T47D (cell line): ENCODE data around the gene POGLUT2.
A peak's percentile ranks its signal among the peaks of the same experiment; 100 is the strongest.

Source experiments
- DNase-seq, 2 experiments: peaks; one replicate each; pipeline versions ENCODE4 v3.0.0 to v3.0.0-alpha.2; 2011 to 2012; ENCODE audit warnings: low read depth in 1 of 2, low spot score in 1 of 2
- JUND ChIP-seq: IDR thresholded peaks from 2 replicates; pipeline ENCODE4 v1.6.1; 2012; ENCODE audit warnings: low read depth
- in situ Hi-C: cut with HindIII; loops from 2 replicates; pipeline ENCODE4 v1.10.0; 2016; ENCODE audit warnings: low sequenced_read_pairs, low pct_unique_long_range_greater_than_20kb

POGLUT2 gene

DNA sequence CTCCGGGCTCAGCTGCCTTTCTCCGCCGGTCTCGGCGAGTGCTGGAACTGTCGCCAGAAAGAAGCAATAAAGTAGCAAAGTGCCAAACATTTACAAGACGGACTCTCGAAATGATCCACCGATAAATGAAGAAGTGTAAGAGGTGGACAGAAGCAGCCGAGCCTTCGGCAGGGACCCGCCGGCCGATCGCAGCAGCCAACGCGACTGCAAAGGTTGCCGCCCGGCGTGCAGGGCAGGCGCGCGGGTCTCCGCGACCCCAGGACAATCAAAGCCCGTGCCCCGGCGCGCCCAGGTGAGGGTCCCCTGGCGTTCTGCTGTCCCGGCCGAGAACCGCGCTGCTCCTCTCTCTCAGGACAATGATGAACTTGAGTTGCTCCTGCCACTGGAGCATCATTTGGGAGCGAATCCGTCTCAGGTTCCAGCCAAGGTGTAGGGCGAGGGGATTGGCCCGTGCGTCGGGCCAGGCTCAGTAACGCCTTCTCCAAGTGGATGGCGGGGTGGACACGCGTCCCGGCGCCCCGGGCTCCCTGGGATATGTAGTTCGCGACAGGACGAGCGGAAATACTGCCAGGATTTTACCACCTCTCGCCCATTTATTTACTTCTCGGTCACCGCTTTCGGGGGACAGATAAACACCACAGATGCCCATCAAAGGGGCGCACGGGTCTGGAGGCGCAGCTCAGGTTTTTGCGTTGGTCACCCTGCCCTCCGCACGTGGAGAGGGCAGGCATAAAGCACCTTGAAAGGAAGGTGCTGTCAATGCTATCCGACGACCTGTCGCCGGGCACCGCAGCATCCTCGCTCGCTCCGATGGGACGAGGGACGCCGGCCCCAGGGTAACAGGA is at the start of gene POGLUT2, which contains the start of gene BIVM:
TSS of gene POGLUT2 (minus strand) at position 396 of the 845 bp plus-strand sequence. CDS start at position 90, 306 bp downstream.
TSS of gene BIVM (plus strand) at position 539 of the 845 bp plus-strand sequence. CDS start 8,149 bp downstream, outside the sequence.
- peak; percentile 94 to 95 for DNase-seq
- no peak for TF ChIP-seq JUND

DNA sequence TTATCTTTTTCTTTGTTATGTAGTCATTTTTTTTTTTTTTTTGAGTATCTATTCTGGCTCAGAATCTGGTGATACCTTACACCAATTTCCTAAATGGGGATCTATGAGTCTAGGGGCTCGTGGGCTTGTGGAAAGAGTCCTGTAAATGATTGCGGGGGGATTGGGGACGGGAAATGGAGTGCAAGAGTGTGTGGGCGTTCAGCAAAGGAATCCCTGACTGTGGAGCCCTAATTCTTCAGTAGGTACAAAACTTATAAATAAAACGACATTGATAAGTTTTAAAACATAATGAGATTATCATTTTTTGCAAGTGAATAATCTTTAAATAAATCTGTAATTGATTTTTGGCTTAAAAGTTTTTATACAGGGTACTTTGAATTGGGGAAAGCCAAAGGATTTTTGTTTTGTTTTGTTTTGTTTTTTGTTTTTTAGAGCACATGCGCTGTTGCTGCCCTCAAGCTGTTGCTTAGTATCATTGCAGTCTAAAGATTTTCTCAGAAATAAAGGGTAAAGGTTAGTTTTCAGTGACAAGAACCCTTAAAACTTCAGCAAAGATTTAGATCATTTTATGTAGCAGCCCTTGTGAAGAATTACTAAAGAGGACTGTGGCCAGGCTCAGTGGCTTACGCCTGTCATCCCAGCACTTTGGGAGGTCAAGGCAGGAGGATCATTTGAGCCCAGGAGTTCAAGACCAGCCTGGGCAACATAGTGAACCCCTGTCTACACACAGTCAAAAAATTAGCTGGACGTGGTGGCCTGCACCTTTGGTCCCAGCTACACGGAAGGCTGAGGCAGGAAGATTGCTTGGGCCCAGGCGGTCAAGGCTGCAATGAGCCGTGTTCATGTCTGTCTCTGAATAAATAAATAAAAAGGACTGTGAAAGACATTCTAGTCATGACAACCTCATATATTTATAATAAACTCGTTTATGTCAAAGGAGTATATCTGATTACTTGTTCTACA is 48.8 kb upstream of the POGLUT2 start:
- no peak for TF ChIP-seq JUND
- peak in 1 of 2 experiments; percentile 30 for DNase-seq
- in situ Hi-C loops: no loop called here

More for the DNA sequence above, at the start of gene POGLUT2, which contains the start of gene BIVM:
- in situ Hi-C loops: no loop called here

DNA sequence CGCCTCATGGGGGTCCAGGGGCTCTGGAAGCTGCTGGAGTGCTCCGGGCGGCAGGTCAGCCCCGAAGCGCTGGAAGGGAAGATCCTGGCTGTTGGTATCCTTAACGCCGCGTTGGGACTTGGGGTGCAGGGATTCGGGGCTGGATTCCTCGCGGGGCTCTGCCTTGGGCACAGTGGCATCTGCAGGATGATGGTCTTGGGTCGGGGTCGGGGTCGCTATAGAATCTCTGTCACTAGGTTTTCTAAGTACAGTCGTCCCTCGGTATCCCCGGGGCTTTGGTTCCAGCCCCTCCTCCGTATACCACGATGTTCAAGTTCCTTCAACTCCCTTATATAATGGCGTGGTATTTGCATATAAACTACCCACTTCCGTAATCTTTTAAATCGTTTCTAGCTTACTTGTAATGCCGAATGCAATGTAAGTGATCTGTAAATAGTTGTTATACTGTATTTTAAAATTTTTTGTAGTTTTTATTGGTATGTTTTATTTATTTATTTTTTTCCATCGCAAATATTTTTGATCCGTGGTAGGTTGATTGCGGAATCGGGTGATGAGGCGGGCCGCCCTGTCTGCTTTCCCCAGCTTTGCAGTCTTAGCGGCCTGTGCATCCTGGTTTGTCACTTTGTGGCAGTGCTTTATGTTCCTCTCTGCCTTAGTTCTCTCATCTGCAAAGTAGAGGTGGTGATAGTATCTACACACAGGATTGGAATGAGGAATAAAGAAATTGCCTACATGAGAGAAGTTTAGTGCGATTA is 47.7 kb upstream of the POGLUT2 start:
- peak in 1 of 2 experiments; percentile 25 for DNase-seq
- TF ChIP-seq JUND: no peak
- in situ Hi-C loops: no loop called here

DNA sequence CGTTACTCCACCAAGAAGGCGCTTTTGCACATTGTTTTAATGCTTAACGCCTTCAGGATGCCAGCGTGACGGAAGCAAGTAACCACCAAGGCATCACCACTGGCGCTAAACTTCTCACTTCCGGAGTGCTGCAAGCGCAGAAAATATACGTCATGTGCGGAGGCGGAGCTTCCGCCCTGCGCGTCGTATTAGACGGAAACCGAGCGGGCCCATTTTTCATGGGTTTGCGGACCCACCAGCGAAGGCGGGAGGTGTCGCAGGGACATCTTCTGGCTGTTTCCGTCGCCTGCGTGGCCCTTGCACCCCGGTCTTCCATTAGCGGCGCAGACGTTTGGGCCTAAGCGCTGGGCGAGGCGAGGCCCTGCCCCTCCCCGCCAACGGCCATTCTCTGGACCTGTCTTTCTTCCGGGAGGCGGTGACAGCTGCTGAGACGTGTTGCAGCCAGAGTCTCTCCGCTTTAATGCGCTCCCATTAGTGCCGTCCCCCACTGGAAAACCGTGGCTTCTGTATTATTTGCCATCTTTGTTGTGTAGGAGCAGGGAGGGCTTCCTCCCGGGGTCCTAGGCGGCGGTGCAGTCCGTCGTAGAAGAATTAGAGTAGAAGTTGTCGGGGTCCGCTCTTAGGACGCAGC is 47.0 kb upstream of the POGLUT2 start, which contains the start of gene ERCC5:
TSS of gene ERCC5 (plus strand) at position 403 of the 631 bp plus-strand sequence. CDS start 235 bp downstream, outside the sequence.
- in situ Hi-C loops: no loop called here
- peak; percentile 30 to 97 for DNase-seq
- no peak for TF ChIP-seq JUND

DNA sequence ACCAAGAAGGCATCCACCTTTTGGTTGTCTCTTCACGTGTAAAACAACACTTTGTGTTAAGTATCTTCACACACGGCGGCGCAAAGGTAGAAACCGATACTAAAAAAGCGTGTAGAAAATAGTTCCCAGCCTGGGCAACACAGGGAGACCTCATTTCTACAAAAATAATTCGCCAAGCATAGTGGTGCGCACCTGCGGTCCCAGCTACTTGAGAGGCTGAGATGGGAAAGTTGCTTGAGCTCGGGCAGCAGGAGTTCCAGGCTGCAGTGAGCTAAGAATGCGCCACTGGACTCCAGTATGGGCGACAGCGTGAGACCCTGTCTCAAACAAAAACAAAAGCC is 46.5 kb upstream of the POGLUT2 start:
- in situ Hi-C loops: no loop called here
- TF ChIP-seq JUND: no peak
- no peak for DNase-seq

DNA sequence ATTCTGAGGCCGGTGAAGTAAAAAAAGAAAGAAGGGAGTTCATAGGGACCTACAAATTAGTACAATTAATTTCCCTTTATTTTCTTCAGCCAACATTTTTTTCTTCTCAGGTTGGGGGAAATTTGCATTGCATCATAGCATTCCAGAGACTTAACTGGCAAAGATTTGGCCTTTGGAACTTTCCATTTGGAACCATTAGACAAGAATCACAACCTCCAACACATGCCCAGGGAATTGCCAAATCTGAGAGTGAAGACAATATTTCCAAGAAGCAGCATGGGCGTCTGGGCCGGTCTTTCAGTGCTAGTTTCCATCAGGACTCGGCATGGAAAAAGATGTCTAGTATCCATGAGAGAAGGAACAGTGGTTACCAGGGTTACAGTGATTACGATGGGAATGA is 40.7 kb upstream of the POGLUT2 start:
- no peak for TF ChIP-seq JUND
- in situ Hi-C loops: no loop called here

DNA sequence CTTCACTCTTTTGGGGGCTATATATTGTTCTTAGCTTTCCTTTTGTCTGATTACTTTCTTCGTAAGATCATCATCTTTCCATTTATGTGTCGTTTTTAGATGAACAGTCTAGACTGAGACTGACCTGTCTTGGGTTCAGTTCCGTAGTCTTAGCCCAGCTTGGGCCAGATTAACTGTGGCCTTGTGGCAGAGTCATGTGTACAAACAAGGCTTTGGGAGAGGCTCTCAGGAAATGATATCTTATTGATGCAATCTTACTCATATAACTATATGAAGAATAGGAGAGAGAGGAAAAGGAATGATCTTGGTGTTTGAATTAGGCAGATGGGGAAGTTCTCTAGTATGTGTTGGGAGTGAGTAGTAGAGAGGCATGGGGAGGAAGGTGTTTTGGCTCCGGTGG is 40.2 kb upstream of the POGLUT2 start:
- no peak for DNase-seq
- no peak for TF ChIP-seq JUND
- in situ Hi-C loops: no loop called here

More for the DNA sequence above, 40.7 kb upstream of the POGLUT2 start:
- no peak for DNase-seq

DNA sequence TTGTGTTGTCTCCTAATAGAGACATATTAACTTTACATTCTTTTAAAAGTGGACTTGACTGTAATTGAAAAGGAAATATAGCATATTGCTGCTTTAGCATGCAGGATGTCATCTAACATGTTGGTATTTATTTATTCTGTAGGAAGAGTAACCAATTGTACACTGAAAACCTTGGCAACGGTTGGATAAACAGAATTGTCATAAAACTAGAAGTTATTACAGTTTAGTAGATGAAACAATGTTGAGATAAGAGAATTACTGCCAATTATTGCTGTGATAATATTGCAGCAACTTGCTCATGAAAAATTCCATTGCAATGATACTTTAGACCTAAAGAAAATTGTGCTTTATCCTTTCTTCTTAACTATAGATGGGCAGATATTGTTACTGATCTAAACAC is 39.5 kb upstream of the POGLUT2 start:
- DNase-seq: no peak
- in situ Hi-C loops: no loop called here
- TF ChIP-seq JUND: no peak

DNA sequence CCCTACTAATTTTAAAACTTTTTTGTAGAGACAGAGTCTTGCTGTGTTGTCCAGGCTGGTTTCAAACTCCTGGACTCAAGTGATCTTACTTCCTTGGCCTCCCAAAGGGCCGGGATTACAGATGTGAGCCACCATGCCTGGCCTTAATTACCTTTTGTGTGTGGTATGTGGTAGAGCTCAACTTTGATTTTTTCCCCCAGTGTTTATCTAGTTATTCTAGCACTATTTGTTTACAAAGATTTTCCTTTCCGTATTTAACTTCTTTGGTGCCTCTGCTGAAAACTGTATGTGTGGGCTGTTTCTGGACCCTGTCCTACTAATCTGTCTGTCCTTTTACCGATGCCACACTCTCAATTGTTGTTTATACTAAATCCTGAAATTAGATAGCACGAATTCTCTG is 37.7 kb upstream of the POGLUT2 start:
- in situ Hi-C loops: no loop called here
- TF ChIP-seq JUND: no peak
- DNase-seq: no peak

DNA sequence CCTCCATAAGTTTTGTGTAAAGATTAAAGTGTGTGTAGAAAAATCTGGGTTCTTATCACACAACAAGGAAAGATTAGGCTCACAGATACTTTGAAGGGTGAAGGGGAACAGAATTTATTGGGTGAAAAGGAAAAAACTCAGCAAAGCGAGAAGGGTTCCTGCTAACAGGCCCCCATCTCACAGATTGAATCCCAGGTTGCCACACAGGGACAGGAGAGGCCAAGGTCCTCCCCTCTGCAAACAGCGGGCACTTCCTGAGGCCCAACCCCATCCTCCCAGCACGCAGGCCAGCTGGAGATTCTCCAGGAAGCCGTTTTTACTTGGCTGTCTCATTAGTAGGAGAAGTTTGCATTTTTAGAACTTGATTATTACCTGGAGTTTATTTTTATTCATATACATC is 31.9 kb upstream of the POGLUT2 start:
- no peak for TF ChIP-seq JUND
- in situ Hi-C loops: no loop called here
- no peak for DNase-seq

DNA sequence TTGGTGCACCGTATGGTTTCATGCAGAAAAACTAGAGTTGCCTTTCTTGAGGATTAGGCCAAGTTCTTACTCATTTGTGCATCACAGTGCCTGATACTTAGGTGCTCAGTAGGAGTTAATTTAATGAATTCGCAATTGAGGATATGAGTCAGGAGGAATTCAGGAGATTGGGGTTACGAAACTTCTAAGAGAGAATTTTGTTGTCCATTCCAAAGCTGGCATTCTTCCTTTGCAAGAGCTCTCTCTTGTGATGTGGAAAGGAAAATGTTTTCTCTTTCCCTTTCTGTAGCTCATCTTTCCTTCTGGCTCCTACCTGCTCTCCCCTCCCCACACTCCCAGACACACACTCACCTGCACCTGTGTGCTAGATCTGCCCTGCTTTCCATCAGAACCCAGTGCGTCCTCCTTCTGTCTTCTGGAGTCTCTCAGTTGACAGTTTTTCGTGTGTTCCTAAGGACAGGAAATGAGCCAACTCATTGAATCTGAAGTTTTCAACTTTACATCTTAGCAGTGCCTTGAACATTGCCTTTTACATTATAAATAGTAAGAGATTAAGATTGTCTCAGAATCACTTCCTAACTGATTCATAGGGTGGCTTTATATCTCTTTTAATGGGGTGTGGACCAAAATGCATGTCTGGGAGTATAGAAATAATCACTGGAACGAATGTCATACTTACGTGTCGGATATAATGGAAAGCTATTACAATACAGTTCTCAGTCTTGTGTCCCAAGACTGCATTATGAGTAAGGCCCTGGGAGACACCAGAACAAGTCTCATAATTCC is 27.3 kb upstream of the POGLUT2 start:
- no peak for TF ChIP-seq JUND
- in situ Hi-C loops: no loop called here
- no peak for DNase-seq
